HG03571 (cell line): Measurements from ENCODE around the gene GAB1.

Experiments
- ATAC-seq: cut with Tn5 transposase; IDR thresholded peaks from one replicate; pipeline ENCODE4 v1.9.1; 2021; ENCODE audit not compliant: unreplicated experiment

GAB1 gene

DNA sequence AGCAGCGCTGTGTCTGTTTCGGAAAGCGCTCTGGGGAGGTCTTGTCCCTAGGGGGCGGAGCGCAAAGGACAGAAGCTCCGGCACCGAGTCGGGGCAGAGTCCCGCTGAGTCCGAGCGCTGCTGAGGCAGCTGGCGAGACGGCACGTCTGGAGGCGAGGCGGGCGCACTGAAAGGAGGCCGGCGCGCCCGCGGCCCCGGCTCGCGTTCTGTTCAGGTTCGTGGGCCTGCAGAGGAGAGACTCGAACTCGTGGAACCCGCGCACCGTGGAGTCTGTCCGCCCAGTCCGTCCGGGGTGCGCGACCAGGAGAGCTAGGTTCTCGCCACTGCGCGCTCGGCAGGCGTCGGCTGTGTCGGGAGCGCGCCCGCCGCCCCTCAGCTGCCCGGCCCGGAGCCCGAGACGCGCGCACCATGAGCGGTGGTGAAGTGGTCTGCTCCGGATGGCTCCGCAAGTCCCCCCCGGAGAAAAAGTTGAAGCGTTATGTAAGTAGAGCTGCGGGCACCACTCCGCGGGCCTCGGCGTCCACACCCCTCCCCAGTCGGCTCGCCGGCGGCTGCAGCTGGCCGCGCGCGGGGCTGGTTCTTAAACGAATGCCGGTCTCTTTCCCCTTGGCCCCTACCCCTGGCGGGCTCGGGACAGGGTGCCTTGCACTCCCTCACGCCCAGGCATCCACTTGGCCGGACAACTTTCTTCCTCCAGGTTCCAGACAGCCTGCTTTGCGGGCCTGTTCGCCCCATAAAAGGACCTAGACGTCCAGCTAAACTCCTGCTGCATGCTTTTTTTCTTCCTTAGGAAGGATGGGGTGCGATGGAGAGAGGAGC, at the start of gene GAB1:
TSS of gene GAB1 (plus strand) at position 96 of the 819 bp plus-strand sequence. CDS start at position 409, 313 bp downstream.
- peak; percentile 77 for ATAC-seq

DNA sequence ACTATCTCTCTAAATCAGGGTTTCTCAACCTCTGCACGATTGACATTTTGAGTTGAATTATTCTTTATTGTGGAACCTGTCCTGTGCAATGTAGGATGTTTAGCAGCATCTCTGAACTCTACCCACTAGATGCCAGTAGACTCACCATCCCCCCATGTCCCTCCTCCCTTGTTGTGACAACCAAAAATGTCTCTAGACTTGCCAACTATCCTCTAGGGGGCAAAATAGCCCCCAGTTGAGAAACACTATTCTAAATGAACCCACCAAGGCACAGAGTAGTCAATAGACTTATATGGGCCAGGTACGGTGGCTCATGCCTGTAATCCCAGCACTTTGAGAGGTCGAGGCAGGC, 49.1 kb upstream of the GAB1 start:
- no peak for ATAC-seq

DNA sequence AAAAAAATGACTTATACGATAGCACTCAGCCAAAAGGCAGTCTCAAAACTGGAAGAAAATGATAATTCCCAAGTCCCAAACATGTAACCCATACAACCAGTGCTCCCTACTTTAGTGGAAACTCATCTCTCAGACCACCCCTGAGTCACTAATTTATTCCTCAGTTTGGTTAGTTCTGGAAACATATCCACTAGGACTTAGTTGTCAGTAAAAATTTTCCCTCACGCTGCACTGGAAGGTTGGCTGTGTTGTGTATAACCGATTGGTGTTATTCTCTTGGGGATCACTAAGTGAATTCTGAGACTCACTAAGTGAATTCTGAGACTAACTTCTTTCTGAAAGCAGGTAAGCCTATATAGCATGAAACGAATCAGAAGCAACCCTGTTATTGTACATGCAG, 48.5 kb upstream of the GAB1 start:
- no peak for ATAC-seq

GRCh38 chr4:143289370-143289769, 47.3 kb upstream of the GAB1 start:
- no peak for ATAC-seq

- no peak for ATAC-seq
Measured at GRCh38 chr4:143291314-143291713, 45.4 kb upstream of the GAB1 start.

DNA sequence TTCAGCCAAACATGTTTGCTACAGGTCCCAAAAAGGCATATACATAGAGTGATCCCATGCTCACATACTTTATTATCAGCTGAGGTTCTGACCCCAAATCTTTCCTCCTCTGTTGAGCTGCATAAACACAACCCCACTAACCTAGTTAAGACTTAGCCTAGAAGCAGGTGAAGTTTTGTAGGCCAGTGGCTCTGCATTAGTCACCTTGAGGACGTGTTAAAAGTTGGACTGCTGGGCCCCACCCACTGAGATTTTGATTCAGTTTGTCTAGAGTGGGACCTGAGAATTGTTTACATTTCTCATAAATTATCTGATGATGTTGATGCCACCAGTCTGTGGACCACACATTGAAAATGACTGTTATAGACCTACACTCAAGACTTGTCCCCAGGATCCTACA, 43.8 kb upstream of the GAB1 start:
- ATAC-seq, result no peak

DNA sequence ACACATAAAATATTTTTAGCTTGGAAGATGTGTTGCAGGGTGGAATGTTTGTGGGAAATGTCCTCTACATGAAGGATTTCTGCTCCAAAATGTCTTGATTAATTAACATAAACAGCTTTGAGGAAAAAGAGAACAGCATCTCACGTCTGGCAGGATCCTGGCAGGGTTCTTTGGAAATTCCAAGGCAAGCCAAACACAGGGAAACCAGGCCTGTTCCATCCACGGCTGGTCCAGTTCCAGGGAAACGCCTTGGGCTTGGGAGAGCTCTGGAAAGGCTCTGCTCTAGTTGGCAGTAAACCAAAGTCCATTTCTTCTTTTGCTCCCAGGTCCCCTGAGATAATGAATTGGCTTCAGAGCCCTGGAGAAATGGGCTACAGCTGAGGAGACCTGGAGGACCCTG, 42.4 kb upstream of the GAB1 start:
- ATAC-seq, result no peak

GRCh38 chr4:143294710-143295275, 41.9 kb upstream of the GAB1 start:
- no peak for ATAC-seq

DNA sequence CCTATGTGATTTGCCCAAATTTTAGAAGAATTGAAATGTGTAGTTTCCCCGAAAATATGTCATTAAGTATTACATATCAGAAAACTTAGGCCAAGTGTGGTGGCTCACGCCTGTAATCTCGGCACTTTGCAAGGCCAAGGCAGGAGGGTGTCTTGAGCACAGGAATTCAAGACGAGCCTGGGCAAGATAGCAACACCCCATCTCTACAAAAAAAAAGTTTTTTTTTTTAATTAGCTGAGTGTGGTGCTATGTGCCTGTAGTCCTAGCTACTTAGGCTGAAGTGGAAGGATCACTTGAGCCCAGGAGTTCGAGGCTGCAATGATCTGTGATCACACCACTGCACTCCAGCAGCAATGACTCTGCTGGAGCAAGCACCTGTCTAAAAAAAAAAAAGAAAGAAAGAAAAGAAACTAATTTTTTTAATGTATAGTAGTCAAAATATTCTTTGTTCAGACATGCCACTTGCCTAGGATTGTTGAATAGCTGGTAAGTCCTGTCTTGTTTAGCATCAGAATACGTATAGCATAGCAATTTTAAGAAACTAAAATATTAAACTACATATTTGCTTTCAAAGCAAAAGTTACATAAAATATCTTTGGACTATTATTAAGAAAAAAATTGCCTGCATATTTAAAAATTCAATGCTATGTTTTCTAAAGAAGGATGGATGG, 40.1 kb upstream of the GAB1 start:
- no peak for ATAC-seq

- no peak for ATAC-seq
Measured at GRCh38 chr4:143300860-143301259, 35.8 kb upstream of the GAB1 start.

- no peak for ATAC-seq
Measured at GRCh38 chr4:143302536-143302935, 34.1 kb upstream of the GAB1 start.

GRCh38 chr4:143306788-143307187, 29.9 kb upstream of the GAB1 start:
- ATAC-seq, result no peak

GRCh38 chr4:143307531-143307930, 29.1 kb upstream of the GAB1 start:
- ATAC-seq, result no peak

GRCh38 chr4:143308377-143308776, 28.3 kb upstream of the GAB1 start:
- ATAC-seq, result no peak

GRCh38 chr4:143311924-143312323, 24.8 kb upstream of the GAB1 start:
- ATAC-seq, result no peak

GRCh38 chr4:143313521-143313920, 23.2 kb upstream of the GAB1 start:
- ATAC-seq, result no peak

- ATAC-seq, result no peak
Measured at GRCh38 chr4:143313996-143314395, 22.7 kb upstream of the GAB1 start.

DNA sequence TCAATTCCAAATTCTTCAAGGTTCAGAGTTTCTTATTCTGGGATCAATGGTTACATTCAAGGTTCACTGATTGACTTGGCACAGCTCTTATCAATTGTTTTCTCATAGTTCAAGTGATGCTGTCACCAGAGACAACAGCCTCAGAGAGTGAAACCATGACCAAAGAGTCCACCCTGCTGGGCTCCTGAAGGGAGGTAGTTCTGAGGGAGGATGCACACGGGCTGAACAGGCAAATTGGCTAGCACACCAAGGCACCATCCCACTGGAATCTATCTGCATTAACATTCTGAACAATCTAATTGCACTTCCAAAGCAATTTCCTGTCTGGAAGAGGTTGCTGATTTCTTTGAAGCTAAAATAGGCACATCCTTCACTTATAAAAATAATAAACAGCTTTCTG, 16.6 kb upstream of the GAB1 start:
- ATAC-seq, result no peak

GRCh38 chr4:143326735-143327134, 9.9 kb upstream of the GAB1 start:
- no peak for ATAC-seq

GRCh38 chr4:143329985-143330384, 6.7 kb upstream of the GAB1 start:
- no peak for ATAC-seq

DNA sequence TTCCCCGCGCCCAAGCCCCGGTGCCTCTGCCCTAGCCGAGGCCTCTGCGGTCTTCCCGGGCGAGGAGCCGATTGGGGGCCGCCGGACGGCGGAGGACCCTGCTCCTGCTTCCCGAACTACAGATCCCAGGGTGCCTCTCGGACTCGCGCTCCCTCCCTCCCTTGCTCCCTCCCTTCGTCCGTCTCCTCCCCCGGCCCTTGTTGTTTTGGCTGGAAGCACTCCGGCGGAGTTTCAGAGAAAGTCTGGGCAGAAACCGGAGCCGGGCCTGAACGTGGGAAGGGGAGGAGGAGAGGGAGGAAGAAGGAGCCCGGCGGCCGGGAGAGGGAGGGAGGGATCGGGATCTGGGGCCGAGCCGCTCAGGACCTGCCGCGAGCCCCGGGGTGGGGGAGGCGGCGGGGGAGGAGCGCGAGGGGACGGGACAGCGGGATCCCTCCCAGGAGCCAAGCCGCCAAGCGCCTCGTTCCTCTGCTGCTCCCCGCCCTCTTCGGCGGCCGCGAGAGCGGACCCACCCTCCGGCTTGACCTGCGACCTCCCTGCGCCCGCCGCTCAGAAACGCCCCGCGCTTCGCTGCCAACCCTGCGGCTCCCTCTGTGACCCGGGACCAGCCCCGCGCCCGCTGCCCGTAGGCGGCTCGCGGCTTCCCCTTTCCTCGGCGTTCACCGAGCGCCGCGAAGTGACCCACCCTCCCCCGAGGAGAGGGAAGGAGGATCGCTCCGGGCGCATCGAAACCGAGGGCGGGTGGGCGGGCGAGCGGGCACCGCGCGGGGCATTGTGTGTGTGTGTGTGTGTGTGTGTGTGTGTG, 496 bp upstream of the GAB1 start:
- ATAC-seq, result peak; percentile 58
